ENCODE results near the gene RNF14. TPM values are rescaled to one million over a fixed set of nuclear protein-coding genes. Genes with fewer than 3 reads are reported as not detected.

RNF14 gene
- total RNA-seq, 1 experiment from 2014 or later, result 67.1 TPM

DNA sequence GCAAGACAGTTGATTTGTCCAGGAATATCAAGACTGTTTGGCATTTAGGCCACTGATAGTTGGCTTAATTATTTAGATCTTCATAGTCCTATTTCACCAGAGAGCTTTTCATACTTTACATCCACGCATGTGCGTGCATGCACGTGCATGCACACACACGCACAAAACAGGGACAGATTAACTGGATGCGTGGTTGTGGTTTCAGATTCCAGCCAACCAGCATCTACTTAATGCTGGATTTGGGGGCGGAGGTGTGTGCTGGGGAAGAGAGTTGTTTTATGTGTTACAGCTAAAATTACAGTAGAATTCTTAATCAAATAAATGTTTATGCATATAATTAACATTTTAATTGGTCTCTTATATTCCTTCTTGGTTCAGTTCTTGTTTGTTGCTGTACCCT, 7.3 kb downstream of the RNF14 start:
- intact Hi-C loops (cut with micrococcal nuclease; ENCODE audit: unreplicated experiment), result no loop called here
- TF ChIP-seq EZH2 (IDR thresholded peaks at IDR 0.05; ENCODE audit: borderline replicate concordance, low read depth, low read length, poor library complexity, severe bottlenecking), result no peak
- TF ChIP-seq, protein P1, sequence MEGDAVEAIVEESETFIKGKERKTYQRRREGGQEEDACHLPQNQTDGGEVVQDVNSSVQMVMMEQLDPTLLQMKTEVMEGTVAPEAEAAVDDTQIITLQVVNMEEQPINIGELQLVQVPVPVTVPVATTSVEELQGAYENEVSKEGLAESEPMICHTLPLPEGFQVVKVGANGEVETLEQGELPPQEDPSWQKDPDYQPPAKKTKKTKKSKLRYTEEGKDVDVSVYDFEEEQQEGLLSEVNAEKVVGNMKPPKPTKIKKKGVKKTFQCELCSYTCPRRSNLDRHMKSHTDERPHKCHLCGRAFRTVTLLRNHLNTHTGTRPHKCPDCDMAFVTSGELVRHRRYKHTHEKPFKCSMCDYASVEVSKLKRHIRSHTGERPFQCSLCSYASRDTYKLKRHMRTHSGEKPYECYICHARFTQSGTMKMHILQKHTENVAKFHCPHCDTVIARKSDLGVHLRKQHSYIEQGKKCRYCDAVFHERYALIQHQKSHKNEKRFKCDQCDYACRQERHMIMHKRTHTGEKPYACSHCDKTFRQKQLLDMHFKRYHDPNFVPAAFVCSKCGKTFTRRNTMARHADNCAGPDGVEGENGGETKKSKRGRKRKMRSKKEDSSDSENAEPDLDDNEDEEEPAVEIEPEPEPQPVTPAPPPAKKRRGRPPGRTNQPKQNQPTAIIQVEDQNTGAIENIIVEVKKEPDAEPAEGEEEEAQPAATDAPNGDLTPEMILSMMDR (conservative IDR thresholded peaks at IDR 0.05; ENCODE audit: low read depth, low read length), result no peak
- no peak overlapping the region for H3K27ac ChIP-seq (ENCODE audit: low read depth, low read length, poor library complexity, severe bottlenecking)
- ChIA-PET CTCF (interaction anchor here (0.7 to 1.0 kb wide), 3 partner anchors 151 to 913 kb away, joined by 3 to 8 read pairs (median 3); no protein-coding TSS in a partner anchor), POLR2A (ENCODE audit: low non-redundant PET) (no interaction called here)
- no peak for DNase-seq (ENCODE audit: low spot score)
- H3K36me3 ChIP-seq (ENCODE audit: insufficient read depth, low read length, poor library complexity, severe bottlenecking), result peaks cover 56% of the 10 kb centered on the region
- H3K27me3 ChIP-seq (replicated peaks; ENCODE audit: insufficient read depth, low read depth, low read length, poor library complexity), result no peaks in the 10 kb centered on the region
- no peaks in the 10 kb centered on the region for H3K4me1 ChIP-seq (ENCODE audit: insufficient read depth, low read length, poor library complexity, severe bottlenecking)
- H3K4me3 ChIP-seq (ENCODE audit: low read depth, low read length, poor library complexity, severe bottlenecking), result no peak overlapping the region
- no peaks in the 10 kb centered on the region for H3K9me3 ChIP-seq (ENCODE audit: low read depth, low read length, poor library complexity, severe bottlenecking)
- no TSS peak for BruUV-seq (replicated peaks)

GRCh38 chr5:141978389-141978788, 9.5 kb downstream of the RNF14 start:
- Histone ChIP-seq H3K36me3 (ENCODE audit: insufficient read depth, low read length, poor library complexity, severe bottlenecking) (peaks cover 75% of the 10 kb centered on the region), H3K9me3 (ENCODE audit: low read depth, low read length, poor library complexity, severe bottlenecking) (no peaks in the 10 kb centered on the region), H3K27me3 (replicated peaks; ENCODE audit: insufficient read depth, low read depth, low read length, poor library complexity) (no peaks in the 10 kb centered on the region), H3K4me1 (ENCODE audit: insufficient read depth, low read length, poor library complexity, severe bottlenecking) (no peaks in the 10 kb centered on the region), H3K27ac (ENCODE audit: low read depth, low read length, poor library complexity, severe bottlenecking) (no peak overlapping the region), H3K4me3 (ENCODE audit: low read depth, low read length, poor library complexity, severe bottlenecking) (no peak overlapping the region)
- POLR2A ChIA-PET (ENCODE audit: low non-redundant PET), result no interaction called here
- DNase-seq (ENCODE audit: low spot score), result no peak
- TF ChIP-seq EZH2 (IDR thresholded peaks at IDR 0.05; ENCODE audit: borderline replicate concordance, low read depth, low read length, poor library complexity, severe bottlenecking), result no peak
- TF ChIP-seq, protein P1 (conservative IDR thresholded peaks at IDR 0.05; ENCODE audit: low read depth, low read length), result no peak
- no TSS peak for BruUV-seq (replicated peaks)
- CTCF ChIA-PET, result no interaction called here
- intact Hi-C loops (cut with micrococcal nuclease; ENCODE audit: unreplicated experiment), result no loop called here

- TF ChIP-seq, protein P1 (conservative IDR thresholded peaks at IDR 0.05; ENCODE audit: low read depth, low read length), result no peak
- TF ChIP-seq EZH2 (IDR thresholded peaks at IDR 0.05; ENCODE audit: borderline replicate concordance, low read depth, low read length, poor library complexity, severe bottlenecking), result no peak
- intact Hi-C loops (cut with micrococcal nuclease; ENCODE audit: unreplicated experiment), result no loop called here
- peaks cover 85% of the 10 kb centered on the region for H3K36me3 ChIP-seq (ENCODE audit: insufficient read depth, low read length, poor library complexity, severe bottlenecking)
- DNase-seq (ENCODE audit: low spot score), result no peak
- no peaks in the 10 kb centered on the region for H3K27me3 ChIP-seq (replicated peaks; ENCODE audit: insufficient read depth, low read depth, low read length, poor library complexity)
- H3K4me3 ChIP-seq (ENCODE audit: low read depth, low read length, poor library complexity, severe bottlenecking), result no peak overlapping the region
- H3K9me3 ChIP-seq (ENCODE audit: low read depth, low read length, poor library complexity, severe bottlenecking), result no peaks in the 10 kb centered on the region
- POLR2A ChIA-PET (ENCODE audit: low non-redundant PET), result no interaction called here
- CTCF ChIA-PET, result no interaction called here
- no TSS peak for BruUV-seq (replicated peaks)
- no peak overlapping the region for H3K27ac ChIP-seq (ENCODE audit: low read depth, low read length, poor library complexity, severe bottlenecking)
- H3K4me1 ChIP-seq (ENCODE audit: insufficient read depth, low read length, poor library complexity, severe bottlenecking), result no peaks in the 10 kb centered on the region
Measured at GRCh38 chr5:141982626-141983025, 13.7 kb downstream of the RNF14 start.
